Transverse colon (tissue), 3 donors: ENCODE measurements around the gene CYP2F1.
"Not testable (repeated sequence)": the region's sequence is repeated elsewhere in the genome, so short reads cannot be mapped to it uniquely, and the experiment has no call there.

Source experiments
- CTCF ChIP-seq, 5 experiments: fragments of 200-600 bp in 3 of 5; fragments of 450-650 bp in 2 of 5; sonication (generic) in 3 of 5; IDR thresholded peaks; 1 replicate in 2 of 5; 2 replicates in 3 of 5; pipeline ENCODE4 v1.5.1; 2016 to 2017; ENCODE audit warnings: antibody characterized with exemption in 5 of 5, inconsistent platforms in 3 of 5, mild to moderate bottlenecking in 2 of 5, moderate library complexity in 1 of 5
- EP300 ChIP-seq: sonication (generic); formaldehyde crosslinking; IDR thresholded peaks from one replicate; pipeline ENCODE4 v1.6.1; 2017; ENCODE audit warnings: antibody characterized with exemption, low read depth

- TF ChIP-seq CTCF (IDR thresholded peaks at IDR 0.05); EP300: not testable (repeated sequence)
These were observed 36.8 kb downstream of the CYP2F1 start for GRCh38 chr19:41150986-41151385.
